ENCODE data around the gene TNFSF12. TPM values are rescaled to one million over a fixed set of nuclear protein-coding genes. Genes with fewer than 3 reads are reported as not detected.

Gene TNFSF12
- 7.4 and 8.6 TPM in 2 replicates for total RNA-seq
- 13.4 TPM for polyA plus RNA-seq (2012)

DNA sequence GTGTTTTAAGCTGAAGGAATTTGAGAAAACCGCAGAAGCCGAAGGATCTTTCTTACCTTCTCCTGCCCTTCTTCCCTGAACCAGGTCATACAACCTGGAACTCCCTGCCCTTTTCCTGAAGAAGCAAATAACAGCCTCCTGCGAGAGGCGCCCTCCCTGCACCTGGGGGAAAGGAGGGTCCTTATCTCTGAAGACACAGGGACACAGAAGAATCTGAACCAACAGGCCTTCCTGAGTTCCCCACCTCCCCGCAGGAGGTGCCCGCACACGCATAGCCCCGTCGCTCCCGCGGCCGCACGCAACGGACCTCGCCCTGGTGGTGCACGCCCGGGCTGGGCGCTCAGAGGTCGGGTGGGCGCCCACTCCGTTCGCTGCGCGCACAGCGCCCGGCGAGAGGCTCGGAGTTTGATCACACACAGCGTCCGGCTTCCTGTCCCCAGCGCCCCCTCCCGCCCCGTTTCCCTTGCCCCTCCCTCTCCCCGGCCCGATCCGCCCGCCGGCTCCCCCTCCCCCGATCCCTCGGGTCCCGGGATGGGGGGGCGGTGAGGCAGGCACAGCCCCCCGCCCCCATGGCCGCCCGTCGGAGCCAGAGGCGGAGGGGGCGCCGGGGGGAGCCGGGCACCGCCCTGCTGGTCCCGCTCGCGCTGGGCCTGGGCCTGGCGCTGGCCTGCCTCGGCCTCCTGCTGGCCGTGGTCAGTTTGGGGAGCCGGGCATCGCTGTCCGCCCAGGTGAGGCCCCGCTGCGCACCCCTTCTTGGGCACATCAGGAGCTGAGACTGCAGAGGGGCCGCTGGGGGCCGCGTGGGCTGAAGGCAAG lies at the start of gene TNFSF12:
Gene TNFSF12, plus strand, starts transcription at position 474 of the 816 bp plus-strand sequence. Its CDS starts 96 bp downstream, at position 570.
- peak; percentile 30 for DNase-seq (ENCODE audit: low read depth)

DNA sequence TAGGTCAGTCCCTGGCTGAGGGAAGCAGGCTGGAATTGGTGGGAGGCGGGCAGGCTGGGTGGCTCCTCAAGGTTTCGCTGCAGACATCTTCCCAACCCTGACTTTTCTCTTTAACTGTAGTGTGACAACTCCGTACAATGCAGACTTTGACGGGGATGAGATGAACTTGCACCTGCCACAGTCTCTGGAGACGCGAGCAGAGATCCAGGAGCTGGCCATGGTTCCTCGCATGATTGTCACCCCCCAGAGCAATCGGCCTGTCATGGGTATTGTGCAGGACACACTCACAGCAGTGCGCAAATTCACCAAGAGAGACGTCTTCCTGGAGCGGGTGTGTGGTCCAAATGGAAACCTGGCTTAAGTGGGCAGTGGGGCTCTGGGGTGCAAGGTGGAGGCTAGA lies 49.7 kb upstream of the TNFSF12 start:
- no peak for DNase-seq (ENCODE audit: low read depth)

GRCh38 chr17:7501729-7502128 lies 47.1 kb upstream of the TNFSF12 start:
- DNase-seq (ENCODE audit: low read depth), result no peak

DNA sequence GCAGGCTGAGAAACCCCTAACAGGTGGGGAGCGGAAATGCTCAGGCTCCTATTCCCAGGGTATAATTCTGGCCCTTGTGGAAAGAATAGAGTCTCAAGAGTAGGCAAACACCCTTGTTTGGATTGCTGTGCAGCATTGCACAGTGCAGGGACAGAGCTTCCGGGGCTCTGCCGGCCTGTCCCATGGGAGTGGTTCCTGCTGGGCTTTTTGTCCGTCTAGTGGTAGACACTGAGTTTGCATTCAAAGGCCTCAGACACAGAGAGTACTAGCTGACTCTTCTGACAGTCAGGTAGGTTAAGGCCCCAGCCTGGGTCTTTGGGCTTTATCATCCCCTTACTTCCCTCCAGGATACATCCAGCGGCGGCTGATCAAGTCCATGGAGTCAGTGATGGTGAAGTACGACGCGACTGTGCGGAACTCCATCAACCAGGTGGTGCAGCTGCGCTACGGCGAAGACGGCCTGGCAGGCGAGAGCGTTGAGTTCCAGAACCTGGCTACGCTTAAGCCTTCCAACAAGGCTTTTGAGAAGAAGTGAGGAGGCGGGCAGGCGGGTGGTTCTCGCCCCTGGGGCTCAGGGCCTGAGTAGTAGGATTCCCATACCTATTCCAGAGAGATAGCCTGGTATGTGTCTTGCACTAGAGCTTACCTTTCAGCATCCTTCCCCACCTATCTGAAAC lies 46.5 kb upstream of the TNFSF12 start:
- no peak for DNase-seq (ENCODE audit: low read depth)

DNA sequence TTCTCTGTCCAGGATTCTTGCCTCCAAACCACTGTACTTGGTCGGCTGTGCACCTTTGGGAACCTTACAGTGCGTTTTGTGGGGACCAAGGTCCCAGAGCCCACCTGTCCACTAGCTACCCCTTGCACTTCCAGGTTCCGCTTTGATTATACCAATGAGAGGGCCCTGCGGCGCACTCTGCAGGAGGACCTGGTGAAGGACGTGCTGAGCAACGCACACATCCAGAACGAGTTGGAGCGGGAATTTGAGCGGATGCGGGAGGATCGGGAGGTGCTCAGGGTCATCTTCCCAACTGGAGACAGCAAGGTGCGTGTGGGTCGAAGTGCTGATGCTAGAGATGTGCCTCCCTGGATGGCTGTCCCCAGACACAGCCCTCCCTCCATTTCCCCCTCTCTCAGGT lies 45.9 kb upstream of the TNFSF12 start:
- no peak for DNase-seq (ENCODE audit: low read depth)

- DNase-seq (ENCODE audit: low read depth), result no peak
Measured at GRCh38 chr17:7503521-7503920, 45.3 kb upstream of the TNFSF12 start.

- DNase-seq (ENCODE audit: low read depth), result no peak
Measured at GRCh38 chr17:7508145-7508544, 40.7 kb upstream of the TNFSF12 start.

GRCh38 chr17:7508846-7509245 lies 40.0 kb upstream of the TNFSF12 start:
- no peak for DNase-seq (ENCODE audit: low read depth)

DNA sequence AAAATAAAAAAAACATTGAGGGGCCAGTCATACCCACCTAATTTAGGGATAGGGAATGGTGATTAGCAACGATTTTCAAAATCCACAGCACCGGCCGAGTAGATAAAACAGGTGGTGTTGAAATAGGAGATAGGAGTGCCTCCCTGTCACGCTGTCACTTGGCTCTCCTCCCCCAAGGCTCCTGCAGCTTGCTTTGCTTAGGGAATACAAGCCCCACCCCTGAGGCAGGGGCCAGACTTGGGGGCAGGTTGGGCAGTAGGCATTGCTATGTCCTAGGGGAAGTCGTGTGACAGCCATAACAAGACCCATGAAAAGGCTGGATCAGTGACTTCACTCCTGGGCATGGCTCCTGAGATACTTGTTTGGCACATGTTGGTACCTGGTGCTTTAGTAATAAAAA lies 38.9 kb upstream of the TNFSF12 start:
- DNase-seq (ENCODE audit: low read depth), result peak; percentile 16

- DNase-seq (ENCODE audit: low read depth), result no peak
Measured at GRCh38 chr17:7511108-7511507, 37.8 kb upstream of the TNFSF12 start.

DNA sequence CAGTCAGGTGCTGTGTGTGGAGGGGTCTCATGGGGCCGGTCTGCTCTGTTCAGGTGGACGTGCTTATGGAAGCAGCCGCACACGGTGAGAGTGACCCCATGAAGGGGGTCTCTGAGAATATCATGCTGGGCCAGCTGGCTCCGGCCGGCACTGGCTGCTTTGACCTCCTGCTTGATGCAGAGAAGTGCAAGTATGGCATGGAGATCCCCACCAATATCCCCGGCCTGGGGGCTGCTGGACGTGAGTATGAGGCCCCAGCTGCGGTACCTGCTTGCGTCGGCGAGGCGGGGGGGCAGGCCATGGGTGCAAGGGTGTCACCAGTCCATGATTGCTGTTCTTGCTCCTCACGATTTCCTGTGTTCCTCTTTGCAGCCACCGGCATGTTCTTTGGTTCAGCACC lies 36.8 kb upstream of the TNFSF12 start:
- DNase-seq (ENCODE audit: low read depth), result no peak

GRCh38 chr17:7512824-7513540 lies 35.9 kb upstream of the TNFSF12 start:
- no peak for DNase-seq (ENCODE audit: low read depth)

DNA sequence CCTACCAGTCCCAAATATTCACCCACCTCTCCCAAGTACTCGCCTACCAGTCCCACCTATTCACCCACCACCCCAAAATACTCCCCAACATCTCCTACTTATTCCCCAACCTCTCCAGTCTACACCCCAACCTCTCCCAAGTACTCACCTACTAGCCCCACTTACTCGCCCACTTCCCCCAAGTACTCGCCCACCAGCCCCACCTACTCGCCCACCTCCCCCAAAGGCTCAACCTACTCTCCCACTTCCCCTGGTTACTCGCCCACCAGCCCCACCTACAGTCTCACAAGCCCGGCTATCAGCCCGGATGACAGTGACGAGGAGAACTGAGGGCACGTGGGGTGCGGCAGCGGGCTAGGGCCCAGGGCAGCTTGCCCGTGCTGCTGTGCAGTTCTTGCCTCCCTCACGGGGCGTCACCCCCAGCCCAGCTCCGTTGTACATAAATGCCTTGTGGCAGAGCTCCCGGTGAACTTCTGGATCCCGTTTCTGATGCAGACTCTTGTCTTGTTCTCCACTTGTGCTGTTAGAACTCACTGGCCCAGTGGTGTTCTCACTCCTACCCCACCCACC lies 34.9 kb upstream of the TNFSF12 start:
- DNase-seq (ENCODE audit: low read depth), result no peak

- no peak for DNase-seq (ENCODE audit: low read depth)
Measured at GRCh38 chr17:7515911-7516610, 32.8 kb upstream of the TNFSF12 start.

DNA sequence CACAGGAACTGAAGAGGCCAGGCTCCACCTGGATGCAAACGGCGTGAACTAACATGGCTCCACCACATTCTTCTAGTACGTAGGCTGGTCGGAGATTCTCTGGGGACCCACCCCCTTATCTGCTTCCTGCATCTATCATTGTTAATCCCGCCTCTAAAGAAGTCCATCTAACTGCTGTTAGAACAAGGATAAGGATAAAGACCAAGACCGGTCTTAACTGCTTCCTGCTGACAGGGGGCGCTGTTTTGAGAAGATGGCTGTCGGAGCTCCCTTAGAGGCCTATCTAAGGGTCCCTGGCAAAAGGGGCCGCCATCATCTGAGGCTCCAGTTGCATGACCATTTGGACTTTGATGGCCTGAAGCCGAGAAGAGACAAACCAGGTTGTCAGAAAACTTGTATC lies 25.8 kb upstream of the TNFSF12 start:
- no peak for DNase-seq (ENCODE audit: low read depth)

DNA sequence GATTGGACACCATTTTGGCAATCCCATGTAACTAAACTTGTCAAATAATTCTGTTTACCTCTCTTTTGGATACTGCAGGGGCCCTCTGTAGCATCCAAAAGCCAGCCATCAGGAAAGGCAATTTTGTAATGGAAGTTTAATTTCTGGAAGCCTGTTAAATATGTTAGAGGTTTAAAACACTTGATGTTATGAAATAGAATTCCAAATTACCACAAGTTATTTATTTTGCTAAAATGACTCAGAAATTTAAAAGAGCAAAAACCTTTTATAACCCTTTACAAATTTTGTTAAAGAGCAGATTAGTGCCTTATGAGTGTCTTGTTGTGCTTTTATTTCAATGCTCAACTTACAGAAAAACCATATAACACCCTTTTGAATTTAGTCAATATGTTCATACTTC lies 20.0 kb upstream of the TNFSF12 start:
- DNase-seq (ENCODE audit: low read depth), result no peak

DNA sequence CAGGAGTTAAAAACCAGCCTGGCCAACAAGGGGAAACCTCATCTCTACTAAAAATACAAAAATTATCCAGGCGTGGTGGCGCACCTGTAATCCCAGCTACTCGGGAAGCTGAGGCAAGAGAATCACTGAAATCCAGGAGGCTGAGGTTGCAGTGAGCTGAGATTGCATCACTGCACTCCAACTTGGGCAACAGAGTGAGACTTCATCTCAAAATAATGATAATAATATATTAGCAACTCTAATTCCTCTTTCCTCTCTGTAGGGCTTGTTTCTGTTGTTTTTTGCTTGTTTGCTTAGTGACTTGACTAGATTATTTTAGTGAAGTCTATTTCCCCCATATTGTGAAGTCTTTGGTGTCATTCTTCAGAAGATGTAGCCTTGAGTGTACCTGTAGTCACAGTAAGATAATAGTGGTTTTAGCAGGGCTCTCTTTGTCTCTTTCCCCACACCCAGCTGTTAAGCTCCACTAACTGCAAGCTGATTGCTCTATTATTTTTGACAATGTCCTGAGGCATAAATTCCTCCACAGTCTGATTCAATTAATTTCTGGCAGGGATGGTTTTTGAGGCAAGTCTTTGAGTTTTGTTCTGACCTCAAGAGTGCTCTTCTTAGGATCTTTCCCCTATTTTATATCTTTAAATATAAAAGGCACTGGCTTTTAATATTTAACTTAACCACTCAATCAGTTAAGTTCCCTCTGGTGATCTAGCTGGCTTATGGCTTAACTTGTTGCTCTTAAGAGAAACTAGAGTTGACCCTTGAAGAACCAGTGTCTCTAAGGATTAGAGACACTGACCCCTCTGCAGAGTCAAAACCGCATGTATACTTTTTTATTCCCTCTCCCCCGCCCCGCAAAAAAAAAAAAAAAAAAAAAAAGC lies 18.6 kb upstream of the TNFSF12 start:
- DNase-seq (ENCODE audit: low read depth), result no peak

- no peak for DNase-seq (ENCODE audit: low read depth)
Measured at GRCh38 chr17:7538050-7538449, 10.8 kb upstream of the TNFSF12 start.

DNA sequence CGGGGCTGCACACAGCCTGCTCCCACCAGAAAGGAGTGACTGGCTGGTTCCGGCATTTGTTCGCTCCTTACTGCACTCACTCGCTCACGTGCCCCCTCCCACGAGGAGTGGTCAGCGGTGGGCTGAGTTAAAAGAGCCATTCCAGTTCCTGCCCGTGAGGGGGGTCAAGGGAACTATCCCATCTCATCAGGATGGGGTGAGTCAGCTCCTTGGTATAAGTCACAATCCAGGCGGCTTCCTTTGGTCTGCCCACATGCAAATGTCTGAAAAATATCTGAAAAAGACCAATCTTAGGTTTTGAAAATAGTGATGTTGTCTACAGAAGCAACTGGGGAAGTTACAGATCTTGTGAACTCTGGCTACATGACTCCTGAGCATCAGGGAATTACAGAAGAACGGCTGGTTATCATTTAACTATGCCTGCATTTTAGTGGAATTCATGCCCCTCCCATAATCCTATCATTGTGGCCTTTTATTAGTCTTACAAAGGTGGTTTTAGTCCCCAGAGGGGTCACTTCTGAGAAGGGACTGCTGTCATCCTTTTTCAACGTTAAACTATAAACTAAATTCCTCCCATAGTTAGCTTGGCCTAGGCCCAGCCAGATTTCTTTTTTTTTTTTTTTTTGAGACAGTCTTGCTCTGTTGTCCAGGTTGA lies 9.8 kb upstream of the TNFSF12 start:
- no peak for DNase-seq (ENCODE audit: low read depth)

Measured in myocyte (in vitro differentiated cells).